ENCODE data around the gene MFNG.

- no peak for TF ChIP-seq CTCF (IDR thresholded peaks at IDR 0.05)
- no peak for TF ChIP-seq POLR2A (IDR thresholded peaks at IDR 0.05)
Measured at GRCh38 chr22:37509059-37509860, 23.1 kb upstream of the MFNG start.
